ENCODE measurements around the gene ABCB8.

The ABCB8 gene

DNA sequence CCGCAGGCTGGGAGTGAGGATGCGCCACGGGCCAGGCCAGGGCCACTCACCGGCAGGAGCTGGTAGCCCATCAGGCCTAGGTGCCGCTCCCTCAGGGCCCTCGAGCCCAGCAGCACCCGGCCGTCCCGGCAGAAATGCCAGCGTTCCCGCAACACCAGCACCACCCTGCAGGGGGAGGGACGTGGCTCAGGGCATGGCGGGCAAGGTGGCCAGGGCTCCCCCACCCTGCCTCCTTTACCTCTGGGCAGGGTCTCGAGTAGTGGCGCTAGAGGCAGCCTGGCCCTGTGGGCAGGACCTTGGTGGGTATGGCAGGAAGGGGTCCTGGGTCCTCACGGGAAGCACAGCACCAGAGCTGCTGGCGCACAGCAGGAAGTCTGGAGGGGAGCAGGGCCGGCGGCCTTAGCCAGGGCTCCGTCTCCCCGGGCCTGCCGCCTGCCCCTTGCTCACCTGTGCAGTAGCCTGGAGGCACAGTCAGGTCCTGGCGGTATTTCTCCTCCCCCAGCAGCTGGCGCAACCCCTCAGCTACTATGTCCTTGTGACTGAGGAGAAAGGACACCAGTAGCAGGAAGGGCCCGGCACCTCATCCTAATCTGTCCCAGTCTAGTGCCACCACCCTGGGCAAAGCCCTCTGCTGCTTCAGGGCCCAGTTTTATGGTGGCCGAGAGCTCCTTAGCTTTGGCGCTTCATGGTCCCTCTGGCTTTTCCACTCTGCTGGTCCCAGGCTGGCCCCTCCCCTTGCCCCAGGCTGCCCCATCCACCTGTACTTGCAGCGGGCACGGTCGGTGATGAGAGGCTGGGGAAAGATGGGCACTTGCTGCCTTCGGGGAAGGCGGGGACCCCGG, 48.8 kb downstream of the ABCB8 start:
- no peak for DNase-seq

- no peak for DNase-seq
These were observed 49.5 kb downstream of the ABCB8 start for GRCh38 chr7:151077705-151078232.

DNA sequence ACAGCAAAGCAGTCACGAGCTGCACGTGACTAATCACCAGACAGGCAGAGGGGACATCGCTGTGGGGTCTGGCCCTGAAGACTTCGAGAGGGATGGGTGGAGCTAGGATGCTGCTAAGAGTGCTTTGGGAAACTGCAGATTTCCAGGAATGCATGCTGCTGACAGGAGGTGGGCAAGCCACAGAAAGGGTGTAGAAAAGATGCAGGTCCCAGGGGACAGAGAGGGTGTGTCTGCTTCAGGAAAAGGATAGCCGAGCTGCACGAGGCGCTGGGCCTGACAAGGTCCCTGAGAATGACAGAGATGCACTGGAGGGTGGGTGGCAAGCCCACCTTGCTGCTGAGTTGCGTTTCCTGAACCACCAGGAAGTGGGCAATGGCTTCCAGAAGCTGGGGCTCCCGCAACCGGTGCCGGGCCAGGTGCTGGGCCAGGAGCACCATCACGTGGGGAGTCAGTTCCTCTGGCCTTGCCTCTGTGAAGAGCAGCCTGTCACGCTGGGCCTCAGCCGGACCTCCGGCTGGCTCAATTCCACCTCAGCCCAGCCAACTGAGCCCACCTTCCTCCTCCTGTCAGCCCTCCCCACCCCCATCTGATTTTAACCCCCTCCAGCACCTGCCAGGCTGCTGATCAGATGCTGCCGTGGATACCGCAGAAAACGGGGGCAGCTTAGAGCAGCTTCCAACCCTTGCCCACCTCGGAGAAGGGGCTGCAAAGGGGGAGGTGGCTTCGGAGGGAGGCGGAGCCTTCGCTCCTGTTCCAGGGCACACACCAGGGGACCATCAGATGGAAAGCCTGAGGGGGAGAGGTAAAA, 50.2 kb downstream of the ABCB8 start:
- no peak for DNase-seq

DNA sequence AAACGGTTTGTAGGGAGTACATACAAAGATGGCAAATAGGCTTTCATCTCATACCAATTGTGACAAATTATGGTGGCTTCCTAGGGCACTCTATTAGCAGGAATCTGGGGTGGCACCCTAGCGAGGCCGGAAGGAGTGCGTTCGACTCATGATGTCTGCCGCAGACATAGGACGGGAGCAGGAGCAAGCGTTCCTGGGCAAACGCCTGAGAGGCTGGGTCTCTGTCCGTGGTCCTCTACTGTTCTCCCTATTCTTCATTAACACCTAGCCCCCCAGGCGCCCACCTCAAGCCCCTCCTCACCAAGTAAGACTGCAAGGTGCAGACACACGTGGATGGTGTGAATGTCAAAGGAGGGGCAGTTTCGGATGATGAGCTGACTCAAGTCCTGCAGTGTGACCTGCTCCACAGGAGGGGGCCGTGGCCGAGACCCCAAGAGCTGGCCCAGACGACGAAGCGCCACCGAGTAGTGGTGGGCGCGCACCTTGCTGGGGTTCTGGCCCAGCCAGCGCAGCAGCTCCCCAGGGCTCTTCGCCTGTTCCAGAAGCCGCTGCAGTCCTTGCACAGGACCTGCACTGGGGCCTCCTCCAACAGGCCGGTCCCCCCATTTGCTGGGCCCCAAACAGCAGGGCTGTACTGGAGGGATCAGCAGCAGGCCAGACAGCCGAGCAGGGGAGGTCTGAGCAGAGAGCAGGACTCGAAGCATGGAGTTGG, 51.1 kb downstream of the ABCB8 start:
- DNase-seq, result no peak

- no peak for DNase-seq
These were observed 51.8 kb downstream of the ABCB8 start for GRCh38 chr7:151080067-151080521.

GRCh38 chr7:151080522-151081169, 52.4 kb downstream of the ABCB8 start, which contains the start of gene FASTK:
TSS of gene FASTK (minus strand) at chr7:151080809. CDS start at chr7:151080766, 43 bp downstream.
- DNase-seq, result peak; percentile 92

DNA sequence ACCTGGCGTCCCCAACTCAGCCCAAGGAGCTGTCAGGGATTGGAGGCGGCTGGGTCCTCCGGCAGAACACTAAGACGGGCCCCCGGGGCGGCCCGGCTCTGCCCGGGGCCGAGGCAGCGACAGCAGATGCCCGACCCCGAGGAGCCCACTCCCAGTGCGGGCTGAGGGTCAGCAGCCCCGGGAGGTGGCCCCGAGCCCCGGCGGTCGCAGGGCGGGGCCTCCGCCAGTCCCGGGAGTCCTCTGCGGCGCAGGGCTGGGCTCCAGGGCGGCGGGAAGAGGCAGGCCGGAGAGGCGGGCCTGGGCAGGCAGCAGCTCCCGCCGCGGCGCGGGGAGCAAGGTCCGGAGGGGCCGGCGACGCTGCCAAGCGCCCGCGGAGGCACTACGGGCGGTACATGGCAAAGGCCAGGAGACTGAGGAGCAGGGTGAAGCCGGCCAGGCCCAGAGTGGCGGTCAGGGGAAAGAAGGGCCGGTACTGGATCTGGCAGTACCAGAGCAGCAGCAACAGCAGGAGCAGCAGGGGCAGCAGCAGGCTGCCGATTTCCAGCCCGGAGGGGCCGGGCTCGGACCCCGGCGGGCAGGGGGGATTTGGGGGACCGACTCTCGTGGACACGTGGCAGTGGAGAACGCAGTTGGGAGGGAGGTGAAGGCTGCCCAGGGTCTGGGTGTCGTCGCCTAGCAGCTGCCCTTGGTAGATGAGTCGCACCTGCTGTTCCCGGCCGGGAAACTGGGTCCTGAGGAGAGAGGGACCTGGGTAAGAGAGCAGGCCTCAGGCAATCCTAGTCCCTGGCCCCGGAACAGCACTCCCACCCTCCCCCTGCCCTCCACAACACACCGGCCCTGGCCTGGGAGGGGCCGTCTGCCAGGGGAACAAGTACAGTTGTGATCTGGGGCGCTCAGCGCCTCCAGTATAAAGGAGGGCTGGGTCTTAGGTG, 53.2 kb downstream of the ABCB8 start:
- no peak for DNase-seq

DNA sequence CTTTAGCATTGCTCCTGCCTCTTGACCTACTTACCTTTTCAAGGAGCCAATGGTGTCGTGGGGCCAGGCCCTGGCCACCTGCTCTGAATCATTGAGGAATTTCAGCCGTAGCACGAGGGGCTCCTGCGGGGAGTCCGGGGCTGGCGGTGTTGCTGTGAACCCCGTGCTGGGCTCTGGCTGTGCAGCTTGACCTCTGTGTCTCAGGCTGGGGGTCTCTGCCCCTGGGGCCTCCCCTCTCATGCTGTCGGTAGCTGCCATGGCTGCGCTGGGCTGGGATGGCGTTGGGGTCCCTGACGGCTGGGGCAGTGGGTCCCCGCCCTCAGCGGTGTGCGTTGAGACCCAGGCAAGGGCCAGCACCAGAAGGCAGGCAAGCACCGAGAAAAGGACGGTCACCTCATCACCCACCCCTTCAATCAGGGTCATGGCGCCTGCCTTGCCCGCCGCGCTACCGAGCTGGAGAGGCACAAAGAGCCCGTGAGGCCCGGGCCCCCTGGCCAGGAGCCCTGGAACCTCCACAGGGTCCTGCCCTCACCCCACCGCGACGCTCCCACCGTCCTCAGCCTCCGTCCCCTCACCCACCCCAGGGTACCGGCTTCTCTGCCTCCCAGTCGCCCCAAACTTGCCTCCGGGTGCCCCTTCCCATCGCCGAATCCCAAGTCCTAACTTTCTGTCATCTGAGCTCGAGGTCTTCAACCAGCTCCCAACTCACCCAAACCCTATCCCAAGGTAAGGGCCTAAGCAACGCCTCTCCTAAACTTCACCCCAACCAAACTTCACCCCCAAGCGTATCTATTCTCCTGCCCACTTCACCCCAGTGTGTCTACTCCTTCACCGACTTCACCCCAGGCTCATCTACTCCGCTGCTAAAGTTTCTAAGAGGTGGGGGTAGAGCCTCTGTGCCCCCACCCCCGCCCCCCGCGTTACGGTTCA, 54.2 kb downstream of the ABCB8 start:
- DNase-seq, result no peak

- peak; percentile 64 for DNase-seq
These were observed 55.0 kb downstream of the ABCB8 start, which contains the start of gene TMUB1 for GRCh38 chr7:151083071-151083823. TSS of gene TMUB1 (minus strand) at chr7:151083493. CDS start at chr7:151082563, 930 bp downstream.

- DNase-seq, result no peak
These were observed 55.5 kb downstream of the ABCB8 start for GRCh38 chr7:151083824-151084160.

GRCh38 chr7:151085329-151085690, 57.1 kb downstream of the ABCB8 start:
- DNase-seq, result no peak

GRCh38 chr7:151085691-151086620, 57.7 kb downstream of the ABCB8 start, which contains the start of gene AGAP3:
TSS of gene AGAP3 (plus strand) at chr7:151086475. CDS start at chr7:151086742, 267 bp downstream.
- peak; percentile 52 for DNase-seq

- DNase-seq, result no peak
These were observed 58.6 kb downstream of the ABCB8 start for GRCh38 chr7:151086802-151087244.

DNA sequence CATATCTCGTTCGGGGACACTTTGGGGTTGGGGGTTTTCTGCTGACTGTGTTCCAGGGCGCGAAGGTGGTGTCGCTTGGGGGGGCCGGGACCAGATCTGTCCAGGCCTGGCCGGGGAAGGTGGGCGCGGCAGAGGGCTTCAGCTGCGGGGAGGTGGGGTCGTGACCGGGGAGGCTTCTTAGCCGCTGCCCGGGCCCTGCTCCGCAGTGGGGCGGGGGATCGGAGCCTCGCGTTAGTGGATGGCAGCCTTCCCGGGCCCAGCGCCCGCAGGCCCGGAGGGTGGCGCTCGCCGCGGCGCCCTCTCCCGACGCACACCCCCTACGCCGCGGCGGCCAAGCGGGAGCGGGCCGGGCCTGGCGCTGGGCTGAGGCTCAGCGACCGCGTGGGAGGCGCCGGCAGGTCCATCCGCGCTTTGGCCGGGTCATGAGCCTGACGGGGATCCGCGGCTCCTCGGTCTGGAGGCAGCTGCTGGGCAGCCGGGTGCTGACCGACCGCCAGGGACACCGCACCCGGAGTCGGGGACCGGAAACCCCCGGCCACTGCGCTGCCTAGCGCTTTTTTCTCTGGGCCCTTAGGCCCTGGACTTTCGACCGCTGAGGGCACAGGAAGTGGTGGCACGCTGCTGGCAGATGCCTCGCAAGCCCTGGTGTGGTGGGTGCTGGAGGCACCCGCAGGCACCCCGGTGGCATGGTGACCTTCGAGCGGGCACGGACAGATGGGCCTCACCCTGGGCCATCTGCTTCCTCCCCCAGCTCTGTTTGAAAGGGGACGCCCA, 59.2 kb downstream of the ABCB8 start:
- peak; percentile 47 for DNase-seq

- DNase-seq, result no peak
These were observed 60.0 kb downstream of the ABCB8 start for GRCh38 chr7:151088019-151088855.

Measured in NCI-H226 (cell line).